Measurements from ENCODE around the gene GIPC1.
"Not testable (repeated sequence)": the region's sequence is repeated elsewhere in the genome, so short reads cannot be mapped to it uniquely, and the experiment has no call there.

DNA sequence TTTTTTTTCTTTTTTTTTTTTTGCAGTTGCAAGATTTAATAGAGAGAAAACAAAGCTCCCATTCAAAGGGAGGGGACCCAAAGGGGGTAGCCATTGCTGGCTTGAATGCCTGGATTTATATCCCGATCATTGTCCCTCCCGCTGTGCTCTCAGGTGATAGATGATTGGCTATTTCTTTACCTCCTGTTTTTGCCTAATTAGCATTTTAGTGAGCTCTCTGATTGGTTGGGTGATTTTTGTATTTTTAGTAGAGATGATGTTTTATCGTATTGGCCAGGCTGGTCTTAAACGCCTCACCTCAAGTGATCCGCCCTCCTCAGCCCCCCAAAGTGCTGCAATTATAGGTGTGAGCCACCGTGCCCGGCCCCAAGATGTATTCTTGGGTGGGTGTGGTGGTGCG is 8.6 kb upstream of the GIPC1 start:
- TF ChIP-seq, protein P1, sequence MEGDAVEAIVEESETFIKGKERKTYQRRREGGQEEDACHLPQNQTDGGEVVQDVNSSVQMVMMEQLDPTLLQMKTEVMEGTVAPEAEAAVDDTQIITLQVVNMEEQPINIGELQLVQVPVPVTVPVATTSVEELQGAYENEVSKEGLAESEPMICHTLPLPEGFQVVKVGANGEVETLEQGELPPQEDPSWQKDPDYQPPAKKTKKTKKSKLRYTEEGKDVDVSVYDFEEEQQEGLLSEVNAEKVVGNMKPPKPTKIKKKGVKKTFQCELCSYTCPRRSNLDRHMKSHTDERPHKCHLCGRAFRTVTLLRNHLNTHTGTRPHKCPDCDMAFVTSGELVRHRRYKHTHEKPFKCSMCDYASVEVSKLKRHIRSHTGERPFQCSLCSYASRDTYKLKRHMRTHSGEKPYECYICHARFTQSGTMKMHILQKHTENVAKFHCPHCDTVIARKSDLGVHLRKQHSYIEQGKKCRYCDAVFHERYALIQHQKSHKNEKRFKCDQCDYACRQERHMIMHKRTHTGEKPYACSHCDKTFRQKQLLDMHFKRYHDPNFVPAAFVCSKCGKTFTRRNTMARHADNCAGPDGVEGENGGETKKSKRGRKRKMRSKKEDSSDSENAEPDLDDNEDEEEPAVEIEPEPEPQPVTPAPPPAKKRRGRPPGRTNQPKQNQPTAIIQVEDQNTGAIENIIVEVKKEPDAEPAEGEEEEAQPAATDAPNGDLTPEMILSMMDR (conservative IDR thresholded peaks at IDR 0.05 in 1 of 2, IDR thresholded peaks at IDR 0.05 in 1 of 2; ENCODE audit: extremely low read depth in 1 of 2, insufficient read depth in 1 of 2, low read depth in 1 of 2, low read length in 2 of 2) = not testable (repeated sequence)
- not testable (repeated sequence) for TF ChIP-seq EZH2 (IDR thresholded peaks at IDR 0.05; ENCODE audit: borderline replicate concordance, low read length)
